ENCODE results near the gene PAQR5.
A peak's percentile ranks its signal among the peaks of the same experiment; 100 is the strongest.
"Not testable (repeated sequence)": the region's sequence is repeated elsewhere in the genome, so short reads cannot be mapped to it uniquely, and the experiment has no call there.

The PAQR5 gene

DNA sequence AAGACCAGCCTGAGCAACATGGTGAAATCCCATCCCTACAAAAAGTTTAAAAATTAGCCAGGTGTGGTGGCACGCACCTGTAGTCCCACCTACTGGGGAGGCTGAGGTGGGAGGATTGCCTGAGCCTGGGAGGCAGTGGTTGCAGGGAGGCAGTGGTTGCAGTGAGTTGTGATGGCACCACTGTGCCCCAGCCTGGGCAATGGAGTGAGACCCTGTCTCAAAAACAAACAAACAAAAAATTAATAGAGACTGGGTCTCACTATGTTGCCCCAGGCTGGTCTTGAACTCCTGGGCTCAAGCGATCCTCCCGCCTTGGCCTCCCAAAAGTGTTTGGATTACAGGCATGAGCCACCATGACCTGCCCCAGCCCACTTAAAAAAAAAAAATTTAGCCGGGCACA, 151.5 kb downstream of the PAQR5 start:
- H3K18ac ChIP-seq (ENCODE audit: low read length); H3K4ac ChIP-seq (ENCODE audit: low read depth, low read length); H2AFZ ChIP-seq (ENCODE audit: insufficient read depth, low read length, poor library complexity); H4K91ac ChIP-seq (ENCODE audit: low read depth, low read length); H2BK12ac ChIP-seq (ENCODE audit: low read length); H3K79me1 ChIP-seq (ENCODE audit: low read length); H3K23ac ChIP-seq (ENCODE audit: low read length); H3K4me1 ChIP-seq (ENCODE audit: control insufficient read depth in 1 of 2, insufficient read depth in 2 of 2, low read length in 2 of 2); H3K9ac ChIP-seq (ENCODE audit: low read length); H2AK5ac ChIP-seq (ENCODE audit: low read length); H4K12ac ChIP-seq (ENCODE audit: low read depth, low read length); H2BK120ac ChIP-seq (ENCODE audit: insufficient read depth, low read length, poor library complexity); H3K4me3 ChIP-seq (ENCODE audit: low read depth, low read length); H4K8ac ChIP-seq (ENCODE audit: low read depth, low read length); H3K9me3 ChIP-seq (ENCODE audit: insufficient read depth, low read depth, low read length); H2BK5ac ChIP-seq (ENCODE audit: low read depth, low read length, poor library complexity); H3K14ac ChIP-seq (ENCODE audit: low read length); H3K4me2 ChIP-seq (ENCODE audit: low read length); H3K27ac ChIP-seq (ENCODE audit: low read depth, low read length); DNase-seq; H3K27me3 ChIP-seq (ENCODE audit: insufficient read depth, low read length): not testable (repeated sequence)
- Histone ChIP-seq H3K79me2 (ENCODE audit: control insufficient read depth, insufficient read depth, low read length, poor library complexity) (peaks cover 12% of the 10 kb centered on the region), H3K36me3 (ENCODE audit: control insufficient read depth in 1 of 2, insufficient read depth in 2 of 2, low read length in 2 of 2) (peaks cover 7 to 20% of the 10 kb centered on the region in 2 experiments)
- WGBS (ENCODE audit: extremely low coverage, insufficient coverage, insufficient read length) = no CpG with 5 or more reads among the region's 4 CpGs

DNA sequence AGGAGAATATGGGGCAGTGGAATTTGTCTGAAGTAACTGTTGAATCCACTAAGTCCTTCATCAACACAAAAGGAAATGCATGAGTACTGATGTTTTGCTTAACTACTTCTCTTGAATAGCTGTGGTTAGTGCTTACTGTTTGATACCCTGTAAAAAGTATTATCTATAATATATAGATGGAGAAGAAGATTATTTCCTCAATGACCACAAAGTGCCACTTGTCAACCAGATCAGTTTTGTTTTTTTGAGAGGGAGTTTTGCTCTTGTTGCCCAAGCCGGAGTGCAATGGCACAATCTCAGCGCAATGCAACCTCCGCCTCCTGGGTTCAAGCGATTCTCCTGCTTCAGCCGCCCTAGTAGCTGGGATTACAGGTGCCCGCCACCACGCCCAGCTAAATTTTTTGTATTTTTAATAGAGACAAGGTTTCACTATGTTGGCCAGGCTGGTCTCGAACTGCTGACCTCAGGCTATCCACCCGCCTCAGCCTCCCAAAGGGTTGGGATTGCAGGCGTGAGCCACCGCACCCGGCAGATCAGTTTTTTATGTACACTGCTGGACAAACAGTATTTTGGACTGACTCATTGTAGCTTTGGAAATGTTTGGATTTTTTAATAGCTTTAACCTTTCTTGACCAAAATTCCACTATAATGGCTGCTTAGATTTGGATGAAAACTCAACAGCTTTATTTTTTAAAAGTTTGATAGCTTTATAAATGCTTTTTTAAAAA, 152.4 kb downstream of the PAQR5 start:
- no peak for DNase-seq
- Histone ChIP-seq H3K9ac (ENCODE audit: low read length) (no peak overlapping the region), H2AFZ (ENCODE audit: insufficient read depth, low read length, poor library complexity) (no peak overlapping the region), H3K14ac (ENCODE audit: low read length) (no peak overlapping the region), H3K36me3 (ENCODE audit: control insufficient read depth in 1 of 2, insufficient read depth in 2 of 2, low read length in 2 of 2) (peaks cover 9 to 26% of the 10 kb centered on the region in 2 experiments), H3K4me1 (ENCODE audit: control insufficient read depth in 1 of 2, insufficient read depth in 2 of 2, low read length in 2 of 2) (peaks cover 3 to 5% of the 10 kb centered on the region in 2 experiments), H3K9me3 (ENCODE audit: insufficient read depth, low read depth, low read length) (no peaks in the 10 kb centered on the region), H3K27me3 (ENCODE audit: insufficient read depth, low read length) (no peaks in the 10 kb centered on the region), H3K79me1 (ENCODE audit: low read length) (peaks cover 9% of the 10 kb centered on the region), H3K4me2 (ENCODE audit: low read length) (no peak overlapping the region), H2AK5ac (ENCODE audit: low read length) (no peak overlapping the region), H4K91ac (ENCODE audit: low read depth, low read length) (no peak overlapping the region), H3K4me3 (ENCODE audit: low read depth, low read length) (no peak overlapping the region), H2BK12ac (ENCODE audit: low read length) (no peak overlapping the region), H3K23ac (ENCODE audit: low read length) (no peak overlapping the region), H3K79me2 (ENCODE audit: control insufficient read depth, insufficient read depth, low read length, poor library complexity) (peaks cover 12% of the 10 kb centered on the region), H2BK5ac (ENCODE audit: low read depth, low read length, poor library complexity) (no peak overlapping the region), H3K18ac (ENCODE audit: low read length) (no peak overlapping the region), H2BK120ac (ENCODE audit: insufficient read depth, low read length, poor library complexity) (no peak overlapping the region), H3K27ac (ENCODE audit: low read depth, low read length) (no peak overlapping the region), H3K4ac (ENCODE audit: low read depth, low read length) (no peak overlapping the region), H4K12ac (ENCODE audit: low read depth, low read length) (no peak overlapping the region), H4K8ac (ENCODE audit: low read depth, low read length) (no peak overlapping the region)
- WGBS (ENCODE audit: extremely low coverage, insufficient coverage, insufficient read length) = no CpG with 5 or more reads among the region's 12 CpGs

DNA sequence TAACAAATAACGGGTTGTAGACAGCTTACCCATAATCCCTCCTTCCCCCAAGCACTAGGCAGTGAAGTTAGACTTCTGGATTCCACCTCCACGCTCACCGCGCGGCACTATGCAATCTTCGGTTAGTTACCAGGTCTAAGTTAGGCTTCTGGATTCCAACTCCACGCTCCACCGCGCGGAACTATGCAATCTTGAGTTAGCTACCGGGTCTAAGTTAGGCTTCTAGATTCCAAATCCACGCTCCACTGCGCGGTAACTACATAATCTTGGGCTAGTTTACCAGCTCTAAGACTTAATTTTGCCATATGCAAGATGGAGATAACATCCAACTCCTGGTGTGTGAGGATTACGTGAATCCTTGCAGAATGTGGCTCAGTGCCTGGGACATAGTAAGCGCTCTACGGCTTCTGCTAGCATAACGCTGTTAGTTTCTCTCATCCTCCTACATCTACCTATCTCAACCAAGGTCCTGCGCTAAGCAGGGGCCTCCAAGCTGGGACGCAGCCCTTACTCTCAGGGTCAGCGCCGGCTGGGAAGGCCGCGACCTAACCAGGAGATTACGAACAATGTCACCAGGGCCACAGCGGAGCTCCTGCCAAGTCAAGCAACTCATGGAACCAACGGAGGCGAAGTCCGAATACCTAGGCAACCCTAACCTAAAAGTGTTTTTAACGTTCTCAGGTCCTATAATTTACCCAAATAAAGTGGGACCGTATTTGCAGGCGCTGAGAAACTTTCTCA, 153.4 kb downstream of the PAQR5 start:
- Histone ChIP-seq H2AFZ (ENCODE audit: insufficient read depth, low read length, poor library complexity) (peak overlapping the region; percentile 30), H4K8ac (ENCODE audit: low read depth, low read length) (peak overlapping the region; percentile 76), H4K91ac (ENCODE audit: low read depth, low read length) (no peak overlapping the region), H3K36me3 (ENCODE audit: control insufficient read depth in 1 of 2, insufficient read depth in 2 of 2, low read length in 2 of 2) (peaks cover 8 to 24% of the 10 kb centered on the region in 2 experiments), H2BK12ac (ENCODE audit: low read length) (no peak overlapping the region), H4K12ac (ENCODE audit: low read depth, low read length) (peak overlapping the region; percentile 49), H3K18ac (ENCODE audit: low read length) (no peak overlapping the region), H3K79me1 (ENCODE audit: low read length) (peaks cover 9% of the 10 kb centered on the region), H2AK5ac (ENCODE audit: low read length) (no peak overlapping the region), H3K4ac (ENCODE audit: low read depth, low read length) (no peak overlapping the region), H3K4me2 (ENCODE audit: low read length) (peak overlapping the region; percentile 84), H3K9me3 (ENCODE audit: insufficient read depth, low read depth, low read length) (no peaks in the 10 kb centered on the region), H3K9ac (ENCODE audit: low read length) (peak overlapping the region; percentile 69), H3K27ac (ENCODE audit: low read depth, low read length) (peak overlapping the region; percentile 5), H3K14ac (ENCODE audit: low read length) (peak overlapping the region; percentile 7), H3K23ac (ENCODE audit: low read length) (no peak overlapping the region), H3K4me1 (ENCODE audit: control insufficient read depth in 1 of 2, insufficient read depth in 2 of 2, low read length in 2 of 2) (peaks cover 3 to 5% of the 10 kb centered on the region in 2 experiments), H3K79me2 (ENCODE audit: control insufficient read depth, insufficient read depth, low read length, poor library complexity) (peaks cover 12% of the 10 kb centered on the region), H3K4me3 (ENCODE audit: low read depth, low read length) (peak overlapping the region; percentile 55), H2BK120ac (ENCODE audit: insufficient read depth, low read length, poor library complexity) (no peak overlapping the region), H2BK5ac (ENCODE audit: low read depth, low read length, poor library complexity) (no peak overlapping the region), H3K27me3 (ENCODE audit: insufficient read depth, low read length) (no peaks in the 10 kb centered on the region)
- peak; percentile 42 to 66 for DNase-seq
- WGBS (ENCODE audit: extremely low coverage, insufficient coverage, insufficient read length) = no CpG with 5 or more reads among the region's 32 CpGs

DNA sequence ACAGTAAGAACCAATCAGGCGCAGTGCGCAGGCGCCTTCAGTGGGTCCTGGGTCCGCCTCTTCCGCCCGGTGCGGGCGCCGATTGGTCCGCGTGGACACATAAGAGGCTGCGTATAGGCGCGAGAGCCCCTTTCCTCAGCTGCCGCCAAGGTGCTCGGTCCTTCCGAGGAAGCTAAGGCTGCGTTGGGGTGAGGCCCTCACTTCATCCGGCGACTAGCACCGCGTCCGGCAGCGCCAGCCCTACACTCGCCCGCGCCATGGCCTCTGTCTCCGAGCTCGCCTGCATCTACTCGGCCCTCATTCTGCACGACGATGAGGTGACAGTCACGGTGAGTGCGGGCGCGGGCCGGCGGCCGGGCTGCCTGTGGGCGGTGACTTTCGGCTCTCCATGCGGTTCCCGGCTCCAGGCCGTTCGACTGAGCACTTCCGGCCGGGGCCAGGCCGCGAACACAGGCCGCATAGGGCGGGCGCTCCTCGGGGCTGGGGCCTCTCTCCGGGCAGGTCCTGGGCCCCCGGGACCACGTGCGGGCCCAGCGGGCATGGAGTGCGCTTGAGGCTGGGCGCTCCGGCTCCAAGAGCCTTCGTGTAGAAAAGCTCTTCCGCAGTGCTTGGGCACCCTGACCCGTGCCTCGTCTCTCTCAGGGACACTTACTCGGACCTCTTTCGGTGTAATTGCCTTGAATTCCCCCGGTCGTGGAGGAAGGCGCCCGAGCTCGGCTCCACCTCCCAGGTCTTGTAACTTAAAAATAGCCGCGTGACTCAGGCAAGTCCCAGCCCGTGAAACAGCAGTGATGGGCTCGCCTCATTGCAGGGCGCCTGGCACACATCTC, 154.2 kb downstream of the PAQR5 start, which contains the start of gene RPLP1:
Gene RPLP1, plus strand, starts transcription at position 127 of the 830 bp plus-strand sequence. Its CDS starts 131 bp downstream, at position 258.
- Histone ChIP-seq H3K4me2 (ENCODE audit: low read length) (peak within 1 kb of the TSS; percentile 87), H4K12ac (ENCODE audit: low read depth, low read length) (peak within 1 kb of the TSS; percentile 49), H3K23ac (ENCODE audit: low read length) (no peak within 1 kb of the TSS), H2BK12ac (ENCODE audit: low read length) (no peak within 1 kb of the TSS), H2AFZ (ENCODE audit: insufficient read depth, low read length, poor library complexity) (peak within 1 kb of the TSS; percentile 30), H2AK5ac (ENCODE audit: low read length) (peak within 1 kb of the TSS; percentile 91), H3K14ac (ENCODE audit: low read length) (peak within 1 kb of the TSS; percentile 93), H3K9me3 (ENCODE audit: insufficient read depth, low read depth, low read length) (no peaks in the 10 kb centered on the region), H3K27me3 (ENCODE audit: insufficient read depth, low read length) (no peaks in the 10 kb centered on the region), H2BK120ac (ENCODE audit: insufficient read depth, low read length, poor library complexity) (peak within 1 kb of the TSS; percentile 71), H4K8ac (ENCODE audit: low read depth, low read length) (peak within 1 kb of the TSS; percentile 76), H3K4me3 (ENCODE audit: low read depth, low read length) (peak within 1 kb of the TSS; percentile 98), H3K36me3 (ENCODE audit: control insufficient read depth in 1 of 2, insufficient read depth in 2 of 2, low read length in 2 of 2) (peaks cover 8 to 21% of the 10 kb centered on the region in 2 experiments), H2BK5ac (ENCODE audit: low read depth, low read length, poor library complexity) (peak within 1 kb of the TSS; percentile 89), H3K4ac (ENCODE audit: low read depth, low read length) (peak within 1 kb of the TSS; percentile 99), H3K79me1 (ENCODE audit: low read length) (peaks cover 9% of the 10 kb centered on the region), H3K27ac (ENCODE audit: low read depth, low read length) (peak within 1 kb of the TSS; percentile 40), H3K9ac (ENCODE audit: low read length) (peak within 1 kb of the TSS; percentile 92), H3K18ac (ENCODE audit: low read length) (peak within 1 kb of the TSS; percentile 92), H4K91ac (ENCODE audit: low read depth, low read length) (peak within 1 kb of the TSS; percentile 83), H3K79me2 (ENCODE audit: control insufficient read depth, insufficient read depth, low read length, poor library complexity) (peaks cover 12% of the 10 kb centered on the region), H3K4me1 (ENCODE audit: control insufficient read depth in 1 of 2, insufficient read depth in 2 of 2, low read length in 2 of 2) (peaks cover 3 to 5% of the 10 kb centered on the region in 2 experiments)
- DNase-seq = peak; percentile 95 to 99
- no CpG with 5 or more reads among the region's 77 CpGs for WGBS (ENCODE audit: extremely low coverage, insufficient coverage, insufficient read length)

All from trophoblast cell (in vitro differentiated cells and primary cell).